Iris pigment epithelial cell (primary cell): ENCODE results near the gene ORM1.

Experiments
- DNase-seq: peaks from one replicate; pipeline ENCODE4 v3.0.0-alpha.2; 2011; ENCODE audit warnings: low read depth

The ORM1 gene

DNA sequence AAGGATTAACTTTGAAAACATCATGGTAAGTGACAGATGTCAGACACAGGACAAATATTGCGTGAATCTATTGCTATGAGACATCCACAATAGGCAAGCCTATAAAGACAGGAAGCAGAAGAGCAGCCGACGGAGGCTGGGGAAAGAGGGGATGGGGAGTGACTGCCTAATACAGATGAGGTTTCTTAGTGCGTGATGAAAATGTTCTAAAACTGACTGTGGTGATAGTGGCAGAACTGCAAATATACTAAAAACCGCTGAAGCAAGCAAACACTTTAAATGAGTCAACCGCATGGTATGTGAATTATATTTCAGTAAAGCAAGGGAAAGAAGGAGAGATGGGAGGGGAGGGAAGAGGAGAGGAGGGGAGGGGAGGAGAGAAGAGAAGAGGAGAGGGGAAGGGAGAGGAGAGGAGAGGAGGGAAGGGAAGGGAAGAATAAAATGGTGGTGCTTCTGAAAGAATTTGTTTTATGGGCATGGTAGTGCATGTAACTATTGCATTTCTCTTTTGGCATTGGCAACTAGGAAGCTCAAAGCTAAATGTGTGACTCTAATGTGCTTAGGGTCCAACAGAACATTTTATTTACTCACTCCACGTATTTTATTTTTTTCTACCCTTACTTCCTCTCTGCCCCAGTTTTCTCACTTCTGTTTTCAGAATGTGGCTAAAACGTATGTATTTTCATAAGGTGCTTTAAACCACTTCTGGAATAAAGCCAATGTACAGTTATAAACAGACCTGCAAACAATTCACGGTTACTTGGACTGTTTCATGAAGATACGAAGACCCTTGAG is 43.6 kb downstream of the ORM1 start:
- DNase-seq = peak; percentile 89

DNA sequence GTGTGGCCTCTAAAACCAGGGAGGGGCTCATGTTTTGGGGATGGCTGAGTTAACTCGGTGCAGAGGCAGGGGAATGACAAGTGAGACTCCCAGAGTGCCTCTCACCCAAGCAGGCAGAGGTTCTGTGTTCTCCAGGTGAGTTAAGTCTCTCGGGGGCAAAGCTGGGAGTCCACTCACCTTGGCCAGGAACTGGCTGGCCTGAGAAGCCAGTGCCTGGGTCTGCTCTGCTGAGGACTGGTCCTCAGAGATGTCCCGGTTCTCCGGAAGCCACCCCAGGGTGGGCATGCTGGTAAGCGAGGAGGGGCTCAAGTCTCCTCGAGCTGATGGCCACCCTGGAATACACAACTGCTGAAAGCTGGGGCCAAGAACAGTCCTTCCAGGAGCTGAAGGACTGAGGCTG is 44.5 kb downstream of the ORM1 start:
- no peak for DNase-seq

DNA sequence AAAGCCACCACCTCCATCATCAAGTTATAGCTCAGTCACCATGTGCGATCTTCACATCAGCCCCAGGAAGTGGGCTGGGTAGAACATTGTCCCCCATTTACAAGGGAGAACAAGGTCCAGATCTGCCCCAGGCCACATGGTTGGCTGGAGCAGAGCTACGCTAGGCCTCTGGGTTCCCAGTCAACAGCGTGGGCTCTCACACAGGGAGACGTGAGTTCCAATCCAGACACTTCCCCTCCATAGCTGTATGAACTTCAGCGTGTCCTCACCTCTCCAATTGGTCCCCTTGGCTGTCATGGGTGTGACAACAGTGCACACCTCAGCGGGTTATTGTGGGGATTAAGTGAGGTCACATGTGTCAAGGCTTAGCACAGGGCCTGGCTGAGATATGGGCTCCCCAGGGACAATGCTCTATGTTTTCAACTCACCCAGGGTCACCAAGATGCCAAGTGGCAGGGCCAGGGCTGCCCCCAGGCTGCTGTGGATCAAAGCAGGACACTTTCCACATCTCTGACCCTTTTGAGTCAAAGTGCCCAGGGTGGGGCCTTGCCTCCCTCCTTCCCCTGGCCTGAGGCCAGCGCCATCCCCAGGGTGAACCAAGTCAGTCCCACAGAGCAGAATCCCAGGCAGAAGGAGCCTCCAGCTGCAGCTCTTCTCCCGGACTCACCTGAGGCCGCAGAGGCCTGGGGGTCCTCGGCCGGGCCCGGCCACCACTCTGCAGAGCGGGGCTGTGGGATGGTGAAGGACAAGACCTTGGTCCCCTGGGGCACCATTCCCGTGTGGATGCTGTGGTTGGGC is 45.1 kb downstream of the ORM1 start:
- DNase-seq = no peak

DNA sequence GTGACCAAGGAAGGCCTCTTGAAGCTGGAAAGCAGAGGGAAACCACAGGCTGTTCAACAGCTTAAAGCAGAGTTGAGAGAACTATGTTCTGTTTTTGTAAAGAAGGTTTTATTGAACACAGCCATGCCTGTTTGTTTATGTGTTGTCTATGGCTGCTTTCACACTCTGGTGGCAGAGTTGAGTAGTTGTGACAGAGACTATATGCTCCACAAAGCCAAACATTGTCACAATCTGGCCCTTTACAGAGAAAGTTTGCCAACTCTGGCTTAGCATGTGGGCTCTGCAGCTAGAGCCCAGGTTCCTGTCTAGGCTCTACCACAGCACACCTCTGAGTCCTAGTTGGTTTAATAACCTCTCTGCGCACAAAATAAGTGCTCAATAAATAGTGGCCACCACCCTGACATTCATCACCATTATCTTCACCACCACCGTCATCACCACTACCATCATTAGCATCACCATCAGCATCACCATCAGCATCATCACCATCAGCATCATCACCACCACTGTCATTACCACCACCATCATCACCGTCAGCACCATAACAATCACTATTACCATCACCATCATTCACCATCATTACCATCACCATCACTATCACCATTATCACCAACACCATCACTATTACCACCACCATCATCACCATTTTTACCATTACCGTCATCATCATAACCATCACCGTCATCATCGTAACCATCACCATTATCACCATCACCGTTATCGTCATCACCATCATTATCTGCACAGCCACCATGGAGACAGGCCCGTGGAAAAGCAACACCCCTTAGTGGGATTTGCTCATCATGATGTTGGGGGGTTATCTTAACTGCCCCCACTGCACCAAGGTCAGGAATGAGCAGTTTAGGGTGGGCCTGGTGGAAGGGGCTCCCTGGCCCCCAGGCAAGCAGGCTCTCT is 46.6 kb downstream of the ORM1 start:
- DNase-seq = no peak

GRCh38 chr9:114370251-114370967 is 47.5 kb downstream of the ORM1 start:
- no peak for DNase-seq

GRCh38 chr9:114370968-114371320 is 48.0 kb downstream of the ORM1 start:
- no peak for DNase-seq

- DNase-seq = no peak
These were observed 48.5 kb downstream of the ORM1 start for GRCh38 chr9:114371343-114371944.

GRCh38 chr9:114371973-114372917 is 49.3 kb downstream of the ORM1 start:
- DNase-seq = no peak

DNA sequence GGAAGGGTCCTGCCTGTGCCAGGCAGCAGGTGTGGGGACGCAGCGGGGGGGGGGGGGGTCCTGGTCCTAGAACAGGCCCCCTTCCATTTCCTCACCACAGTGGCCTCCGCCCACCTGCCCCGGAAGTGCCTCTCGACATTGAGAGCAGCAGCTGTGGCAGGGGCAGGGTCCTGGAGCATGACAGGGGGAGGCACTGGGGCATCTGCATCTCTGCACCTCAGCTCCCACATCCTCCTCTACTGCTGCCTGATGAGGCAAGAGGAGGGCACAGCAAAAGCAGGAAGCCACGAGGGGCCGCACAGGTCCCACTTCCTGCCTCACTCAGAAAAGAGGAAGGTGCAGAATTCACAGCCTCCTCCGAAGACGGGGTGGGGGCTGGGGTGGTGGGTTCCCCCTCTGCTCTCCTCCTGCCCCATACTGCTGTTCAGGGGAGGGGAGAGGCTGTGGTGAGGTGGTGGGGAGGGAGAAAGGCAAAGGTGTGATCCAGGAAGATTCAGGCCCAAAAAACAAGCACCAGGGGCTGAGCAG is 50.1 kb downstream of the ORM1 start:
- DNase-seq = no peak

DNA sequence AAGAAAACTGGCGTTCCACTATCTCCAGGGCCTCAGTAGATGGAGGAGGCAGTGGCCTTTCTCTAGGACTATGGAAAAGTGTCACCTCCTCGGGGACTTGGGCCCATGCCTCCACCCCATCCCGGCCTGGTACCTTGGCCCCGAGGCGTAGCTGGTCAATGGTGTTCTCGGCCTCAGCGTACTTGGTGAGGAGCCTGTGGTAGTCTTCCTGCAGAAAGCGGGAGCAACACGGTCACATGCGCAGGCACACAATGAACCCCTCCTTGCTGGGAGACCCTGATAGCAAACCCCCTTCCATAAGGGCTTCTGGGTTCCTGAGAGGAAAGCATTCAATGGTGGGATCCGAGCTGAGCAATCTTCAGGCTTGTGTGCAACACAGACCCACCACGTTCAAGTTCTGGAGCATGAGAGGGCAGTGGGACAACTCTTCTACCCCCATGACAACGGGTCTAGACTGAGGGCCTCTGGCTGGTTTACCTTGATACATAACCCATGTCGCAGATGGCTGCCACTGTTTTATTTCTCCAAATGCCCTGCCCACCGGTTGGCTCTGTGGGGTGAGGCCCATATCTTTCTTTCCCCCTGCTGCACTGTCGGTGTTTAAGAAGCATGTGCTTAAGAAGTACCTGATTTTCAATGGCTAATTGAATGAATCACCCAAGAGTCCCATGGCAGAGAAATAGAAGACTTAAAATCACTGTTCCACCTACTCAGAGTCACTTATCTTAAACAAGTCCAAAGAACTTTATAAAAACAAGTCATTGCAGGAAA is 51.2 kb downstream of the ORM1 start:
- DNase-seq = no peak

GRCh38 chr9:114374936-114375335 is 52.0 kb downstream of the ORM1 start:
- no peak for DNase-seq

GRCh38 chr9:114375386-114376175 is 52.7 kb downstream of the ORM1 start:
- no peak for DNase-seq
